Endothelial cell of umbilical vein (primary cell): ENCODE measurements around the gene CNP. TPM values are rescaled to one million over a fixed set of nuclear protein-coding genes. Genes with fewer than 3 reads are reported as not detected.

ENCODE experiments used
- BruUV-seq: library from RNA; stranded (reverse); fragments of 400-500 nt; replicated peaks from 2 replicates; lab custom pipeline; 2021; lab: Mats Ljungman, UMichigan
- CTCF ChIA-PET: fragments of 300-600, 350-600 bp; sonication (Branson Sonifier 250); formaldehyde crosslinking; loops from one replicate; lab custom pipeline; 2021; ENCODE audit warnings: antibody characterized with exemption, inconsistent platforms; lab: Charles Lee
- POLR2A ChIA-PET: fragments of 300-600, 350-600 bp; sonication (Branson Sonifier 250); formaldehyde crosslinking; loops from one replicate; lab custom pipeline; 2021; ENCODE audit warnings: antibody characterized with exemption, inconsistent platforms; lab: Charles Lee
- DNase-seq: peaks from one replicate; pipeline ENCODE4 v3.0.0-alpha.2; 2011; ENCODE audit warnings: low read depth, low spot score
- FAIRE-seq: peaks from 2 replicates; lab custom pipeline; 2011; peaks lifted over from hg19 to GRCh38; lab: Jason Lieb, UNC
- H2AFZ ChIP-seq: 2 replicates; pipeline ENCODE4 v1.6.0; 2012; ENCODE audit warnings: low read depth, low read length, control low read depth, inconsistent platforms
- H3K27ac ChIP-seq: 2 replicates; pipeline ENCODE4 v1.5.1; 2011; ENCODE audit warnings: low read depth, mild to moderate bottlenecking, control low read depth, low read length, moderate library complexity; ENCODE audit not compliant: insufficient read depth
- H3K27me3 ChIP-seq, 2 experiments: 2 replicates each; pipeline versions ENCODE4 v1.6.0 to v1.6.1; 2011; ENCODE audit warnings: low read length in 2 of 2, mixed read lengths in 1 of 2; ENCODE audit not compliant: control insufficient read depth in 2 of 2, insufficient read depth in 2 of 2
- H3K36me3 ChIP-seq, 2 experiments: 2 replicates in 1 of 2; 3 replicates in 1 of 2; pipeline ENCODE4 v1.5.1; 2011; ENCODE audit warnings: low read length in 2 of 2, mild to moderate bottlenecking in 1 of 2, moderate library complexity in 1 of 2; ENCODE audit not compliant: control insufficient read depth in 2 of 2, insufficient read depth in 2 of 2; ENCODE audit errors: extremely low read depth in 1 of 2
- H3K4me1 ChIP-seq: 3 replicates; pipeline ENCODE4 v1.5.1; 2011; ENCODE audit warnings: mild to moderate bottlenecking, low read length; ENCODE audit not compliant: control insufficient read depth, insufficient read depth; ENCODE audit errors: extremely low read depth
- H3K4me2 ChIP-seq: 2 replicates; pipeline ENCODE4 v1.6.1; 2011; ENCODE audit warnings: low read length, control low read depth, mixed read lengths; ENCODE audit not compliant: insufficient read depth
- H3K4me3 ChIP-seq, 3 experiments: fragments of 200-600 bp in 1 of 3; sonication (generic), shearing (Covaris generic) in 1 of 3; replicated peaks in 1 of 3; 2 replicates each; pipeline ENCODE4 v1.5.1; 2011 to 2016; ENCODE audit warnings: control low read depth in 3 of 3, low read length in 3 of 3, mild to moderate bottlenecking in 2 of 3, inconsistent platforms in 1 of 3, low read depth in 1 of 3, moderate library complexity in 1 of 3; ENCODE audit not compliant: insufficient read depth in 1 of 3
- H3K79me2 ChIP-seq: 2 replicates; pipeline ENCODE4 v1.6.0; 2012; ENCODE audit warnings: low read length, inconsistent platforms; ENCODE audit not compliant: control insufficient read depth, insufficient read depth
- H3K9ac ChIP-seq: replicated peaks from 2 replicates; pipeline ENCODE3; 2011; ENCODE audit warnings: low read length, control low read depth; ENCODE audit not compliant: insufficient read depth; ENCODE audit errors: extremely low read depth
- H3K9me1 ChIP-seq: replicated peaks from 3 replicates; pipeline ENCODE4 v1.6.0; 2011; ENCODE audit warnings: mild to moderate bottlenecking, low read length; ENCODE audit not compliant: control insufficient read depth, insufficient read depth; ENCODE audit errors: extremely low read depth
- H3K9me3 ChIP-seq: replicated peaks from 2 replicates; pipeline ENCODE4 v1.5.1; 2012; ENCODE audit warnings: low read length, inconsistent platforms; ENCODE audit not compliant: control insufficient read depth, insufficient read depth
- H4K20me1 ChIP-seq: replicated peaks from 2 replicates; pipeline ENCODE3; 2011; ENCODE audit warnings: mild to moderate bottlenecking, low read length; ENCODE audit not compliant: control insufficient read depth, insufficient read depth; ENCODE audit errors: extremely low read depth
- EZH2 ChIP-seq: IDR thresholded peaks from 2 replicates; pipeline ENCODE4 v1.6.1; 2012; ENCODE audit warnings: borderline replicate concordance, low read depth, mild to moderate bottlenecking, moderate library complexity, low read length, inconsistent platforms; ENCODE audit not compliant: severe bottlenecking
- FOS ChIP-seq: IDR thresholded peaks from 2 replicates; pipeline ENCODE4 v1.6.1; 2011; ENCODE audit warnings: mild to moderate bottlenecking, low read length, moderate library complexity, borderline replicate concordance; ENCODE audit not compliant: insufficient read depth
- GATA2 ChIP-seq: IDR thresholded peaks from 2 replicates; pipeline ENCODE4 v1.7.0; 2011; ENCODE audit warnings: low read depth, mild to moderate bottlenecking, moderate library complexity, mixed read lengths, low read length; ENCODE audit not compliant: insufficient read length, insufficient read depth
- JUN ChIP-seq: IDR thresholded peaks from 2 replicates; pipeline ENCODE4 v1.6.1; 2011; ENCODE audit warnings: borderline replicate concordance, low read depth; ENCODE audit not compliant: insufficient read length, insufficient read depth
- MAX ChIP-seq: IDR thresholded peaks from 2 replicates; pipeline ENCODE4 v1.6.1; 2011; ENCODE audit not compliant: insufficient read depth, insufficient read length
- MYC ChIP-seq: IDR thresholded peaks from one replicate; pipeline ENCODE4 v1.6.1; 2011; ENCODE audit warnings: mild to moderate bottlenecking, low read depth, low read length
- POLR2A ChIP-seq: IDR thresholded peaks from 2 replicates; pipeline ENCODE4 v1.6.1; 2012; ENCODE audit warnings: low read depth, mild to moderate bottlenecking, control low read depth, low read length
- POLR2AphosphoS5 ChIP-seq: IDR thresholded peaks from 2 replicates; pipeline ENCODE4 v1.6.1; 2012; ENCODE audit warnings: low read depth, mild to moderate bottlenecking, control low read depth, low read length, moderate library complexity; ENCODE audit not compliant: insufficient read depth
- dilution Hi-C: fragments of 300-500 bp; cut with MboI; formaldehyde crosslinking; loops from one replicate; pipeline ENCODE4 v1.15.0; 2019; ENCODE audit warnings: low sequenced_read_pairs; ENCODE audit not compliant: extremely low pct_ligation_motif_present
- intact Hi-C: fragments of 100-400 bp; cut with micrococcal nuclease; formaldehyde crosslinking; loops from one replicate; pipeline ENCODE4 v1.10.0; 2022
- polyA plus RNA-seq, 4 experiments: library from polyadenylated mRNA; depleted of rRNA in 3 of 4; stranded (reverse) in 3 of 4; unstranded in 1 of 4; fragments of >200 nt; gene quantifications; 2 replicates each; pipeline versions ENCODE4 v1.2.1 to v1.2.3, GENCODE V29; 2011 to 2012; ENCODE audit warnings: missing spikeins in 1 of 4
- total RNA-seq: library from RNA; stranded (reverse); gene quantifications from 2 replicates; pipeline ENCODE4 v1.2.3, GENCODE V29; 2021
- TF ChIP-seq, protein P1 (sequence below), 2 donors: IDR thresholded peaks; 1 replicate in 1 of 2; 2 replicates in 1 of 2; pipeline ENCODE4 v1.5.1; 2011; ENCODE audit warnings: low read length in 2 of 2, mild to moderate bottlenecking in 2 of 2, moderate library complexity in 2 of 2, control low read depth in 1 of 2, inconsistent platforms in 1 of 2, low read depth in 1 of 2; ENCODE audit not compliant: insufficient read depth in 1 of 2; ENCODE audit errors: extremely low read depth in 1 of 2

CNP gene
- total and polyA plus RNA-seq, 2 donors (not counting 3 experiments of a cell fraction or from before 2014, with no cell fraction given): 49.4 to 84.9 TPM

- dilution Hi-C loops: no loop called here
- ChIA-PET CTCF (interaction anchor here (1.0 to 3.2 kb wide), 3 partner anchors 11 to 14 kb away, joined by 3 to 9 read pairs (median 4); partner anchors contain the start of gene ODAD4), POLR2A (no interaction called here)
- no peak overlapping the region for H3K4me3 ChIP-seq
- no peak overlapping the region for H3K27ac ChIP-seq
- H3K79me2 ChIP-seq: no peaks in the 10 kb centered on the region
- BruUV-seq: no TSS peak
- DNase-seq: no peak
- TF ChIP-seq GATA2 (no peak), MAX (no peak), POLR2A (no peak), MYC (no peak), POLR2AphosphoS5 (no peak), EZH2 (no peak), FOS (no peak), JUN (no peak)
- TF ChIP-seq, protein P1, sequence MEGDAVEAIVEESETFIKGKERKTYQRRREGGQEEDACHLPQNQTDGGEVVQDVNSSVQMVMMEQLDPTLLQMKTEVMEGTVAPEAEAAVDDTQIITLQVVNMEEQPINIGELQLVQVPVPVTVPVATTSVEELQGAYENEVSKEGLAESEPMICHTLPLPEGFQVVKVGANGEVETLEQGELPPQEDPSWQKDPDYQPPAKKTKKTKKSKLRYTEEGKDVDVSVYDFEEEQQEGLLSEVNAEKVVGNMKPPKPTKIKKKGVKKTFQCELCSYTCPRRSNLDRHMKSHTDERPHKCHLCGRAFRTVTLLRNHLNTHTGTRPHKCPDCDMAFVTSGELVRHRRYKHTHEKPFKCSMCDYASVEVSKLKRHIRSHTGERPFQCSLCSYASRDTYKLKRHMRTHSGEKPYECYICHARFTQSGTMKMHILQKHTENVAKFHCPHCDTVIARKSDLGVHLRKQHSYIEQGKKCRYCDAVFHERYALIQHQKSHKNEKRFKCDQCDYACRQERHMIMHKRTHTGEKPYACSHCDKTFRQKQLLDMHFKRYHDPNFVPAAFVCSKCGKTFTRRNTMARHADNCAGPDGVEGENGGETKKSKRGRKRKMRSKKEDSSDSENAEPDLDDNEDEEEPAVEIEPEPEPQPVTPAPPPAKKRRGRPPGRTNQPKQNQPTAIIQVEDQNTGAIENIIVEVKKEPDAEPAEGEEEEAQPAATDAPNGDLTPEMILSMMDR (IDR thresholded peaks at IDR 0.05; ENCODE audit: extremely low read depth in 1 of 2, insufficient read depth in 1 of 2, low read depth in 1 of 2, low read length in 2 of 2): no peak
- no peak overlapping the region for H3K9ac ChIP-seq
- H4K20me1 ChIP-seq: no peaks in the 10 kb centered on the region
- H3K27me3 ChIP-seq: peaks cover 0 to 2% of the 10 kb centered on the region in 2 experiments
- no peaks in the 10 kb centered on the region for H3K9me1 ChIP-seq
- no peaks in the 10 kb centered on the region for H3K4me1 ChIP-seq
- H3K36me3 ChIP-seq: no peaks in the 10 kb centered on the region
- no peak overlapping the region for H2AFZ ChIP-seq
- H3K4me2 ChIP-seq: no peak overlapping the region
- intact Hi-C loops: no loop called here
- no peaks in the 10 kb centered on the region for H3K9me3 ChIP-seq
- no peak for FAIRE-seq
Measured at GRCh38 chr17:41944943-41945342, 21.7 kb upstream of the CNP start.
